HG03565 (cell line): ENCODE results near the gene IQGAP1.
A peak's percentile ranks its signal among the peaks of the same experiment; 100 is the strongest.

ENCODE experiments used
- ATAC-seq: cut with Tn5 transposase; IDR thresholded peaks from one replicate; pipeline ENCODE4 v1.9.1; 2021; ENCODE audit warnings: mild to moderate bottlenecking, moderate library complexity; ENCODE audit not compliant: unreplicated experiment

The IQGAP1 gene

GRCh38 chr15:90524018-90524803 is 136.2 kb downstream of the IQGAP1 start:
- ATAC-seq = peak; percentile 59

GRCh38 chr15:90529011-90529370 is 140.9 kb downstream of the IQGAP1 start:
- no peak for ATAC-seq

GRCh38 chr15:90529371-90530249 is 141.6 kb downstream of the IQGAP1 start, which contains the start of gene CRTC3:
Gene CRTC3 (plus strand): TSS chr15:90529923. CDS start chr15:90530072, 149 bp downstream.
- peak; percentile 49 for ATAC-seq

GRCh38 chr15:90530250-90531051 is 142.4 kb downstream of the IQGAP1 start:
- ATAC-seq = peak; percentile 27

- no peak for ATAC-seq
These were observed 143.1 kb downstream of the IQGAP1 start for GRCh38 chr15:90531147-90531546.

GRCh38 chr15:90535254-90535653 is 147.2 kb downstream of the IQGAP1 start:
- no peak for ATAC-seq

GRCh38 chr15:90539789-90540188 is 151.7 kb downstream of the IQGAP1 start:
- no peak for ATAC-seq

GRCh38 chr15:90540768-90541167 is 152.7 kb downstream of the IQGAP1 start:
- ATAC-seq = no peak

GRCh38 chr15:90545095-90545494 is 157.1 kb downstream of the IQGAP1 start:
- no peak for ATAC-seq

- ATAC-seq = no peak
These were observed 159.5 kb downstream of the IQGAP1 start for GRCh38 chr15:90547540-90547939.

- no peak for ATAC-seq
These were observed 162.9 kb downstream of the IQGAP1 start for GRCh38 chr15:90550919-90551318.
